SK-N-SH (cell line): ENCODE measurements around the gene STAG2. TPM values are rescaled to one million over a fixed set of nuclear protein-coding genes. Genes with fewer than 3 reads are reported as not detected.

Source experiments
- CTCF ChIA-PET: fragments of 300-600, 350-600 bp; formaldehyde crosslinking; extraction: SDS; loops from one replicate; lab custom pipeline; 2021; lab: Yijun Ruan, JAX
- POLR2A ChIA-PET: fragments of 350-600 bp; sonication (Branson Sonifier 250); formaldehyde crosslinking; extraction: SDS; loops from one replicate; lab custom pipeline; 2020; ENCODE audit warnings: antibody characterized with exemption, inconsistent platforms; lab: Yijun Ruan, JAX
- DNase-seq: peaks from one replicate; pipeline ENCODE4 v3.0.0; 2012
- H2AFZ ChIP-seq: fragments of 200-600 bp; sonication (generic); 2 replicates; pipeline ENCODE4 v1.8.1; 2016; ENCODE audit warnings: antibody characterized with exemption, mild to moderate bottlenecking, low read depth
- H3F3A ChIP-seq: fragments of 200-600 bp; sonication (generic); replicated peaks from 2 replicates; pipeline ENCODE3; 2016; ENCODE audit warnings: antibody characterized with exemption, mild to moderate bottlenecking; ENCODE audit not compliant: insufficient read depth
- H3K27ac ChIP-seq, 2 experiments: fragments of 200-500 bp in 1 of 2; fragments of 200-600 bp in 1 of 2; sonication (Bioruptor generic) in 1 of 2; sonication (generic), shearing (Covaris generic) in 1 of 2; 2 replicates each; pipeline versions ENCODE4 v1.5.1 to v1.6.1; 2014 to 2016; ENCODE audit warnings: low read depth in 2 of 2, inconsistent platforms in 1 of 2, low read length in 1 of 2, mild to moderate bottlenecking in 1 of 2, mixed read lengths in 1 of 2
- H3K27me3 ChIP-seq: fragments of 200-600 bp; sonication (generic), shearing (Covaris generic); 2 replicates; pipeline ENCODE4 v1.6.1; 2016; ENCODE audit warnings: mixed run types; ENCODE audit not compliant: insufficient read depth
- H3K36me3 ChIP-seq, 2 experiments: fragments of 200-500 bp in 1 of 2; fragments of 200-600 bp in 1 of 2; sonication (Bioruptor generic) in 1 of 2; sonication (generic) in 1 of 2; replicated peaks in 1 of 2; 2 replicates each; pipeline versions ENCODE3 to v1.5.1; 2014 to 2016; ENCODE audit warnings: low read length in 1 of 2, mild to moderate bottlenecking in 1 of 2; ENCODE audit not compliant: insufficient read depth in 2 of 2, control insufficient read depth in 1 of 2
- H3K4me1 ChIP-seq, 2 experiments: fragments of 200-500 bp in 1 of 2; fragments of 200-600 bp in 1 of 2; sonication (Bioruptor generic) in 1 of 2; sonication (generic), shearing (Covaris generic) in 1 of 2; 2 replicates each; pipeline versions ENCODE4 v1.5.1 to v1.6.1; 2014 to 2016; ENCODE audit warnings: low read depth in 1 of 2, low read length in 1 of 2, mixed run types in 1 of 2; ENCODE audit not compliant: insufficient read depth in 2 of 2, control insufficient read depth in 1 of 2
- H3K4me2 ChIP-seq: fragments of 200-600 bp; sonication (generic), shearing (Covaris generic); 2 replicates; pipeline ENCODE4 v1.6.1; 2017; ENCODE audit warnings: mixed run types
- H3K4me3 ChIP-seq, 2 experiments: fragments of 200-500 bp in 1 of 2; fragments of 200-600 bp in 1 of 2; sonication (Bioruptor generic) in 1 of 2; sonication (generic), shearing (Covaris generic) in 1 of 2; 2 replicates each; pipeline versions ENCODE4 v1.5.1 to v1.8.1; 2014 to 2016; ENCODE audit warnings: low read depth in 2 of 2, inconsistent platforms in 1 of 2, low read length in 1 of 2, mild to moderate bottlenecking in 1 of 2, mixed read lengths in 1 of 2, moderate library complexity in 1 of 2
- H3K79me2 ChIP-seq: fragments of 200-600 bp; sonication (generic); 2 replicates; pipeline ENCODE4 v1.8.1; 2017; ENCODE audit warnings: mild to moderate bottlenecking; ENCODE audit not compliant: insufficient read depth
- H3K9ac ChIP-seq: fragments of 200-600 bp; sonication (generic); 2 replicates; pipeline ENCODE4 v1.6.1; 2017; ENCODE audit warnings: mixed run types
- H3K9me2 ChIP-seq: fragments of 200-600 bp; sonication (generic); 2 replicates; pipeline ENCODE4 v1.6.1; 2017; ENCODE audit warnings: mixed run types
- H3K9me3 ChIP-seq: fragments of 200-600 bp; sonication (generic); 2 replicates; pipeline ENCODE4 v1.6.1; 2017; ENCODE audit warnings: mixed run types, mild to moderate bottlenecking, moderate library complexity
- H4K20me1 ChIP-seq: fragments of 200-600 bp; sonication (generic); 2 replicates; pipeline ENCODE4 v1.6.1; 2017; ENCODE audit warnings: mild to moderate bottlenecking, mixed run types; ENCODE audit not compliant: insufficient read depth
- CHD2 ChIP-seq: fragments of 150-350 bp; IDR thresholded peaks from 2 replicates; pipeline ENCODE4 v1.6.1; 2018; ENCODE audit warnings: low read length; ENCODE audit not compliant: partially characterized antibody
- EZH2phosphoT487 ChIP-seq: fragments of 200-600 bp; sonication (generic); IDR thresholded peaks from 2 replicates; pipeline ENCODE4 v1.6.1; 2017; ENCODE audit warnings: low read depth, mixed run types, mild to moderate bottlenecking, antibody characterized with exemption, moderate library complexity, borderline replicate concordance
- GABPA ChIP-seq: IDR thresholded peaks from 2 replicates; pipeline ENCODE4 v1.4.0; 2012; ENCODE audit warnings: low read depth, mild to moderate bottlenecking
- JUND ChIP-seq: IDR thresholded peaks from 2 replicates; pipeline ENCODE4 v1.4.0; 2012
- MEF2A ChIP-seq: IDR thresholded peaks from 2 replicates; pipeline ENCODE4 v1.4.0; 2012; ENCODE audit warnings: low read depth, borderline replicate concordance
- MXI1 ChIP-seq: IDR thresholded peaks from 2 replicates; pipeline ENCODE4 v1.6.1; 2012; ENCODE audit warnings: mild to moderate bottlenecking, low read depth, low read length, improper control_type of control experiment
- NFIC ChIP-seq: IDR thresholded peaks from 2 replicates; pipeline ENCODE4 v1.4.0; 2012; ENCODE audit warnings: borderline replicate concordance
- NRF1 ChIP-seq: IDR thresholded peaks from 2 replicates; pipeline ENCODE4 v1.6.1; 2012; ENCODE audit warnings: low read depth, mild to moderate bottlenecking, low read length
- RCOR1 ChIP-seq: fragments of 150-350 bp; IDR thresholded peaks from 2 replicates; pipeline ENCODE4 v1.6.1; 2017; ENCODE audit warnings: antibody characterized with exemption, low read length
- RFX5 ChIP-seq: IDR thresholded peaks from 2 replicates; pipeline ENCODE4 v1.6.1; 2012; ENCODE audit warnings: mild to moderate bottlenecking, improper control_type of control experiment, low read length
- RXRA ChIP-seq: IDR thresholded peaks from 2 replicates; pipeline ENCODE4 v1.4.0; 2012; ENCODE audit warnings: low read depth, mild to moderate bottlenecking, borderline replicate concordance
- TCF12 ChIP-seq: IDR thresholded peaks from 2 replicates; pipeline ENCODE4 v1.4.0; 2012
- TEAD4 ChIP-seq: IDR thresholded peaks from 2 replicates; pipeline ENCODE4 v1.4.0; 2012; ENCODE audit warnings: mild to moderate bottlenecking, borderline replicate concordance; ENCODE audit not compliant: insufficient read depth
- WGBS: methylation state at CpG from one replicate; pipeline ENCODE4 v1.1.6; 2017; ENCODE audit warnings: low lambda C conversion rate; 5-methylcytosine and 5-hydroxymethylcytosine counted together
- polyA plus RNA-seq, 3 experiments: library from polyadenylated mRNA; depleted of rRNA; stranded (reverse); fragments of >200 nt; gene quantifications; 2 replicates each; pipeline ENCODE4 v1.2.3, GENCODE V29; 2012
- TF ChIP-seq, protein P1 (sequence below): IDR thresholded peaks from 2 replicates; pipeline ENCODE4 v1.4.0; 2012; ENCODE audit warnings: low read depth, borderline replicate concordance
- TF ChIP-seq, protein P2 (sequence below): IDR thresholded peaks from 2 replicates; pipeline ENCODE4 v1.4.0; 2012; ENCODE audit warnings: low read depth
- TF ChIP-seq, protein P3 (sequence below): fragments of 200-600 bp; sonication (generic); IDR thresholded peaks from 2 replicates; pipeline ENCODE4 v1.6.1; 2017; ENCODE audit warnings: antibody characterized with exemption, mild to moderate bottlenecking, moderate library complexity
- TF ChIP-seq, protein P4 (sequence below): IDR thresholded peaks from 2 replicates; pipeline ENCODE4 v1.6.1; 2012; ENCODE audit warnings: mild to moderate bottlenecking, low read depth, low read length, moderate library complexity
- TF ChIP-seq, protein P5 (sequence below): IDR thresholded peaks from 2 replicates; pipeline ENCODE4 v1.4.0; 2012; ENCODE audit warnings: low read depth, borderline replicate concordance

The STAG2 gene
- polyA plus RNA-seq, 1 of the 3 experiments (the other 2 are of a cell fraction): 11.3 TPM

DNA sequence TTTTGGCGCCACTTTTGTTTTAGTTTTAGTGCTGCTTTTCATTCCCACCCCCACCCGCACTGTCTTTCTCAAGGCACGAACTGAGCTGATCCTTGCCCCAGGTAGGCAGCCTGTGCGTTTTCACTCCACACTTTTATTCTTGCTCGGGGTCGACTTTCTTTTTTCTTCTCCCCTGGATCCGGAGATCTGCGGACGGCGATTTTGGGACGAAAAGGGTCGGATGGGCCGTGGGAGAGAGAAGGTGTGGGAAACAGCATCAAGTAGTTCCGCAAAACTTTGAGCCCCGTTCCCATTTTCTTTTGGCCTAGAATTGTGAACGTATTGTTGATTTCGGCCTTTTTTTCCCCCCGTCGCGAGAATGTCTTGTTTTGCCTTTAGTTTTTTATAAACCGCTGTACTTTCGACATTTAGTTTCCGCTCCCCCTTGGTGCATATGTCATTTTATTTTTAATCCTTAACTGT, 531 bp downstream of the STAG2 start:
- H3K27ac ChIP-seq: peak overlapping the region; percentile 90 to 96
- peaks cover 59% of the 10 kb centered on the region for H3K79me2 ChIP-seq
- no peaks in the 10 kb centered on the region for H3K36me3 ChIP-seq
- H3K9me3 ChIP-seq: no peaks in the 10 kb centered on the region
- H2AFZ ChIP-seq: no peak overlapping the region
- TF ChIP-seq GABPA (no peak), TEAD4 (no peak), RCOR1 (no peak), MEF2A (no peak), TCF12 (no peak), NFIC (no peak), EZH2phosphoT487 (no peak)
- TF ChIP-seq, protein P1, sequence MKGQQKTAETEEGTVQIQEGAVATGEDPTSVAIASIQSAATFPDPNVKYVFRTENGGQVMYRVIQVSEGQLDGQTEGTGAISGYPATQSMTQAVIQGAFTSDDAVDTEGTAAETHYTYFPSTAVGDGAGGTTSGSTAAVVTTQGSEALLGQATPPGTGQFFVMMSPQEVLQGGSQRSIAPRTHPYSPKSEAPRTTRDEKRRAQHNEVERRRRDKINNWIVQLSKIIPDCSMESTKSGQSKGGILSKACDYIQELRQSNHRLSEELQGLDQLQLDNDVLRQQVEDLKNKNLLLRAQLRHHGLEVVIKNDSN: no peak
- peak overlapping the region; percentile 59 for H3K4me2 ChIP-seq
- ChIA-PET CTCF (interaction anchor here (0.6 kb wide), 1 partner anchor 46 kb away, joined by 3 read pairs; no protein-coding TSS in a partner anchor), POLR2A (no interaction called here)
- H4K20me1 ChIP-seq: peaks cover 35% of the 10 kb centered on the region
- H3K9me2 ChIP-seq: no peaks in the 10 kb centered on the region; the same call in 1 of the 2 replicates
- DNase-seq: no peak
- H3K27me3 ChIP-seq: no peaks in the 10 kb centered on the region
- peak overlapping the region; percentile 98 for H3K9ac ChIP-seq
- peak overlapping the region; percentile 64 to 82 for H3K4me3 ChIP-seq
- H3F3A ChIP-seq: peaks cover 21% of the 10 kb centered on the region
- WGBS: 2% methylated on average over 23 of the region's 23 CpGs
- no peaks in the 10 kb centered on the region; a peak in 1 of 4 replicates for H3K4me1 ChIP-seq

DNA sequence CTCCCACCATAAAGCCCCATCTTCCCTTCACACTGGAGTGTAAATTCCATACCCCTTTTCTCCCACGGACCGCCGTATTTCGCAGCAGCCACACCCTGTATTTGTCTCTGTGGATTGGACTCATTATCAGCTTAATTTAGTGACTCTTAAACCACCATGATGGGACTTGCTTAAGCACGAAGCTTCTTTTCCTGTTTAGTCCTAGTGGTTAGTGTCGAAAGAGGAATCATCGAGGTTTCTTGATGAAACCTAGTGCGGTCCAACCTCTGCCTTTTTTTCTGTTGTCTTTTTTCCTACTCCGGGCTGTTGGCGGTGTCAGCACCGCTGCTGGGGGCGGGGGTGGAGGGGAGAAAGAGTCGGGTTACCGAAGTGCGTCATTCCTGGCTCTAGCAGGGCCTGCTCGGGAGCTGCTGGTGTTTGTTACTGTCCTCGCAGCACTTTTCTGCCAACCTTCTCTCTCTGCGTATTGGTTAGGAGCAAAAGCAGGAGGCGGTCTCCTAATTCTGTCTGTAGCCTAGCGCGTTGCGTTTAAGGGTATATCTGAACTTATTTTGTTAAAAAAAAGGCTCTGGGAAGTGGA, 1.4 kb downstream of the STAG2 start:
- WGBS: 2% methylated on average over 22 of the region's 22 CpGs
- Histone ChIP-seq H3K27ac (peak overlapping the region; percentile 90 to 96), H3K9me2 (no peaks in the 10 kb centered on the region; the same call in 1 of the 2 replicates), H3K9ac (peak overlapping the region; percentile 98), H3F3A (peaks cover 21% of the 10 kb centered on the region), H3K27me3 (no peaks in the 10 kb centered on the region), H3K4me2 (peak overlapping the region; percentile 59), H2AFZ (no peak overlapping the region), H3K4me3 (peak overlapping the region; percentile 64 to 82), H3K9me3 (no peaks in the 10 kb centered on the region), H3K4me1 (no peaks in the 10 kb centered on the region; a peak in 1 of 4 replicates), H3K36me3 (no peaks in the 10 kb centered on the region), H3K79me2 (peaks cover 68% of the 10 kb centered on the region), H4K20me1 (peaks cover 36% of the 10 kb centered on the region)
- DNase-seq: peak; percentile 68
- CTCF ChIA-PET: interaction anchor here (1.2 kb wide), 1 partner anchor 59 kb away, joined by 3 read pairs; no protein-coding TSS in a partner anchor
- POLR2A ChIA-PET: no interaction called here
- no peak for TF ChIP-seq NRF1
- TF ChIP-seq TCF12: peak; percentile 74
- TF ChIP-seq, protein P2, sequence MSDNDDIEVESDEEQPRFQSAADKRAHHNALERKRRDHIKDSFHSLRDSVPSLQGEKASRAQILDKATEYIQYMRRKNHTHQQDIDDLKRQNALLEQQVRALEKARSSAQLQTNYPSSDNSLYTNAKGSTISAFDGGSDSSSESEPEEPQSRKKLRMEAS: peak; percentile 49; the same call in 1 of the 2 replicates
- no peak for TF ChIP-seq EZH2phosphoT487
- peak; percentile 59 for TF ChIP-seq CHD2
- TF ChIP-seq, protein P3, sequence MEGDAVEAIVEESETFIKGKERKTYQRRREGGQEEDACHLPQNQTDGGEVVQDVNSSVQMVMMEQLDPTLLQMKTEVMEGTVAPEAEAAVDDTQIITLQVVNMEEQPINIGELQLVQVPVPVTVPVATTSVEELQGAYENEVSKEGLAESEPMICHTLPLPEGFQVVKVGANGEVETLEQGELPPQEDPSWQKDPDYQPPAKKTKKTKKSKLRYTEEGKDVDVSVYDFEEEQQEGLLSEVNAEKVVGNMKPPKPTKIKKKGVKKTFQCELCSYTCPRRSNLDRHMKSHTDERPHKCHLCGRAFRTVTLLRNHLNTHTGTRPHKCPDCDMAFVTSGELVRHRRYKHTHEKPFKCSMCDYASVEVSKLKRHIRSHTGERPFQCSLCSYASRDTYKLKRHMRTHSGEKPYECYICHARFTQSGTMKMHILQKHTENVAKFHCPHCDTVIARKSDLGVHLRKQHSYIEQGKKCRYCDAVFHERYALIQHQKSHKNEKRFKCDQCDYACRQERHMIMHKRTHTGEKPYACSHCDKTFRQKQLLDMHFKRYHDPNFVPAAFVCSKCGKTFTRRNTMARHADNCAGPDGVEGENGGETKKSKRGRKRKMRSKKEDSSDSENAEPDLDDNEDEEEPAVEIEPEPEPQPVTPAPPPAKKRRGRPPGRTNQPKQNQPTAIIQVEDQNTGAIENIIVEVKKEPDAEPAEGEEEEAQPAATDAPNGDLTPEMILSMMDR: no peak
- no peak for TF ChIP-seq RCOR1
- peak; percentile 80 for TF ChIP-seq RFX5
- TF ChIP-seq, protein P4, sequence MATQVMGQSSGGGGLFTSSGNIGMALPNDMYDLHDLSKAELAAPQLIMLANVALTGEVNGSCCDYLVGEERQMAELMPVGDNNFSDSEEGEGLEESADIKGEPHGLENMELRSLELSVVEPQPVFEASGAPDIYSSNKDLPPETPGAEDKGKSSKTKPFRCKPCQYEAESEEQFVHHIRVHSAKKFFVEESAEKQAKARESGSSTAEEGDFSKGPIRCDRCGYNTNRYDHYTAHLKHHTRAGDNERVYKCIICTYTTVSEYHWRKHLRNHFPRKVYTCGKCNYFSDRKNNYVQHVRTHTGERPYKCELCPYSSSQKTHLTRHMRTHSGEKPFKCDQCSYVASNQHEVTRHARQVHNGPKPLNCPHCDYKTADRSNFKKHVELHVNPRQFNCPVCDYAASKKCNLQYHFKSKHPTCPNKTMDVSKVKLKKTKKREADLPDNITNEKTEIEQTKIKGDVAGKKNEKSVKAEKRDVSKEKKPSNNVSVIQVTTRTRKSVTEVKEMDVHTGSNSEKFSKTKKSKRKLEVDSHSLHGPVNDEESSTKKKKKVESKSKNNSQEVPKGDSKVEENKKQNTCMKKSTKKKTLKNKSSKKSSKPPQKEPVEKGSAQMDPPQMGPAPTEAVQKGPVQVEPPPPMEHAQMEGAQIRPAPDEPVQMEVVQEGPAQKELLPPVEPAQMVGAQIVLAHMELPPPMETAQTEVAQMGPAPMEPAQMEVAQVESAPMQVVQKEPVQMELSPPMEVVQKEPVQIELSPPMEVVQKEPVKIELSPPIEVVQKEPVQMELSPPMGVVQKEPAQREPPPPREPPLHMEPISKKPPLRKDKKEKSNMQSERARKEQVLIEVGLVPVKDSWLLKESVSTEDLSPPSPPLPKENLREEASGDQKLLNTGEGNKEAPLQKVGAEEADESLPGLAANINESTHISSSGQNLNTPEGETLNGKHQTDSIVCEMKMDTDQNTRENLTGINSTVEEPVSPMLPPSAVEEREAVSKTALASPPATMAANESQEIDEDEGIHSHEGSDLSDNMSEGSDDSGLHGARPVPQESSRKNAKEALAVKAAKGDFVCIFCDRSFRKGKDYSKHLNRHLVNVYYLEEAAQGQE: 0 out of 2 replicates have a peak, but pooled peaks have one; percentile 17
- TF ChIP-seq, protein P5, sequence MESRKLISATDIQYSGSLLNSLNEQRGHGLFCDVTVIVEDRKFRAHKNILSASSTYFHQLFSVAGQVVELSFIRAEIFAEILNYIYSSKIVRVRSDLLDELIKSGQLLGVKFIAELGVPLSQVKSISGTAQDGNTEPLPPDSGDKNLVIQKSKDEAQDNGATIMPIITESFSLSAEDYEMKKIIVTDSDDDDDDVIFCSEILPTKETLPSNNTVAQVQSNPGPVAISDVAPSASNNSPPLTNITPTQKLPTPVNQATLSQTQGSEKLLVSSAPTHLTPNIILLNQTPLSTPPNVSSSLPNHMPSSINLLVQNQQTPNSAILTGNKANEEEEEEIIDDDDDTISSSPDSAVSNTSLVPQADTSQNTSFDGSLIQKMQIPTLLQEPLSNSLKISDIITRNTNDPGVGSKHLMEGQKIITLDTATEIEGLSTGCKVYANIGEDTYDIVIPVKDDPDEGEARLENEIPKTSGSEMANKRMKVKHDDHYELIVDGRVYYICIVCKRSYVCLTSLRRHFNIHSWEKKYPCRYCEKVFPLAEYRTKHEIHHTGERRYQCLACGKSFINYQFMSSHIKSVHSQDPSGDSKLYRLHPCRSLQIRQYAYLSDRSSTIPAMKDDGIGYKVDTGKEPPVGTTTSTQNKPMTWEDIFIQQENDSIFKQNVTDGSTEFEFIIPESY: 0 out of 2 replicates have a peak, but pooled peaks have one; percentile 36
- peak; percentile 29; the same call in 1 of the 2 replicates for TF ChIP-seq JUND
- no peak for TF ChIP-seq RXRA
- peak; percentile 59 for TF ChIP-seq MXI1
